Measurements from ENCODE around the gene LARP4. TPM values are rescaled to one million over a fixed set of nuclear protein-coding genes. Genes with fewer than 3 reads are reported as not detected.

The LARP4 gene
- total RNA-seq, 1 donor from 2014 or later, result 62.2 TPM

GRCh38 chr12:50527359-50527726 is 126.7 kb downstream of the LARP4 start:
- intact Hi-C loops (cut with DNase I), result no loop called here
- Histone ChIP-seq H3K27ac (no peak overlapping the region), H3K4me1 (peaks cover 31% of the 10 kb centered on the region)

GRCh38 chr12:50528800-50529199 is 128.1 kb downstream of the LARP4 start:
- no peaks in the 10 kb centered on the region for H3K27me3 ChIP-seq (ENCODE audit: low read depth)
- H3K4me1 ChIP-seq, result peaks cover 46% of the 10 kb centered on the region
- no peak for ATAC-seq
- H3K36me3 ChIP-seq, result no peaks in the 10 kb centered on the region
- H3K4me3 ChIP-seq, result no peak overlapping the region
- no peaks in the 10 kb centered on the region for H3K9me3 ChIP-seq
- TF ChIP-seq CTCF (IDR thresholded peaks at IDR 0.05), result no peak
- intact Hi-C loops (cut with DNase I), result no loop called here
- no peak overlapping the region for H3K27ac ChIP-seq
- no peak for DNase-seq

More at GRCh38 chr12:50527359-50527726, 126.7 kb downstream of the LARP4 start:
- TF ChIP-seq CTCF (IDR thresholded peaks at IDR 0.05), result no peak
- H3K9me3 ChIP-seq, result no peaks in the 10 kb centered on the region
- H3K27me3 ChIP-seq (ENCODE audit: low read depth), result no peaks in the 10 kb centered on the region
- ATAC-seq (no peak), DNase-seq (no peak)
- H3K36me3 ChIP-seq, result no peaks in the 10 kb centered on the region
- H3K4me3 ChIP-seq, result no peak overlapping the region

- H3K4me1 ChIP-seq, result peaks cover 48% of the 10 kb centered on the region
- no peaks in the 10 kb centered on the region for H3K27me3 ChIP-seq (ENCODE audit: low read depth)
- H3K9me3 ChIP-seq, result no peaks in the 10 kb centered on the region
- DNase-seq (no peak), ATAC-seq (peak; percentile 6 to 49)
- H3K4me3 ChIP-seq, result no peak overlapping the region
- intact Hi-C loops (cut with DNase I), result no loop called here
- no peak for TF ChIP-seq CTCF (IDR thresholded peaks at IDR 0.05)
- no peak overlapping the region for H3K27ac ChIP-seq
- H3K36me3 ChIP-seq, result no peaks in the 10 kb centered on the region
Measured at GRCh38 chr12:50529345-50529744, 128.7 kb downstream of the LARP4 start.

Other genes with a start within 250 kb of the LARP4 start
- gene CERS5, start 233.5 kb upstream of the LARP4 start, total RNA-seq, result 37.7 TPM
- 76.6 TPM for gene LIMA1, start 117.4 kb upstream of the LARP4 start, total RNA-seq
- gene FAM186A, start 4.3 kb upstream of the LARP4 start, total RNA-seq, result not detected
- gene DIP2B, start 104.1 kb downstream of the LARP4 start, total RNA-seq, result 32.8 TPM